WTC11 (cell line): ENCODE data around the gene SFMBT1.

Source experiments
- ATF2 ChIP-seq: sonication (generic); formaldehyde crosslinking; IDR thresholded peaks from 2 replicates; pipeline ENCODE4 v1.8.1; 2022; ENCODE audit warnings: low read depth, missing genetic modification reagents, borderline replicate concordance
- ATF3 ChIP-seq: sonication (generic); formaldehyde crosslinking; conservative IDR thresholded peaks from 2 replicates; pipeline ENCODE4 v1.8.1; 2022; ENCODE audit warnings: mild to moderate bottlenecking, missing genetic modification reagents
- CTCF ChIP-seq: fragments of 200-600 bp; IDR thresholded peaks from 2 replicates; pipeline ENCODE4 v1.8.0; 2022; ENCODE audit warnings: antibody characterized with exemption
- GABPB1 ChIP-seq: sonication (generic); formaldehyde crosslinking; IDR thresholded peaks from 2 replicates; pipeline ENCODE4 v1.8.1; 2023; ENCODE audit warnings: mild to moderate bottlenecking, missing genetic modification reagents
- TP53 ChIP-seq: sonication (generic); formaldehyde crosslinking; IDR thresholded peaks from 2 replicates; pipeline ENCODE4 v1.8.1; 2023; ENCODE audit warnings: mild to moderate bottlenecking, missing genetic modification reagents
- USF2 ChIP-seq: sonication (generic); formaldehyde crosslinking; IDR thresholded peaks from 2 replicates; pipeline ENCODE4 v1.8.1; 2023; ENCODE audit warnings: mild to moderate bottlenecking, missing genetic modification reagents, moderate library complexity

DNA sequence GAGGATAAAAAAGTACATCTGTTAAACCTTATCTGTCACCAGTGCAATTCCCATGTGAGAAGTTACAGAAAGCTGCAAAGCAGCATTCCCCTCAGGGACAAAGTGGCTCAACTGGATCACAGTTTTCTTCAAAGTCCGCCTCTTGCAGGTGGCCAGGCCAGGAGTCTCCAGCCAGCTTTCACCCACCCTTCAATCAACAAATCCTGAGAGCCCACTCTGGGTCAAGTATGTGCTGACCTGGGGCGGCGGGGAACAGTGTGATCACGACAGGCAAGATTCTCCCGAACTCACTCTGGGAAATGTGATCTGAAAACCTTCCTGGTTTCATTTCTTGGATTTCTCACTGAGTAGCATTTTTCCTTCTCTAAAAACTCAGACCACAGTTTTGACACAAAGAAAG lies 45.1 kb upstream of the SFMBT1 start:
- no peak for TF ChIP-seq USF2 (CRISPR knock-in tag)
- no peak for TF ChIP-seq CTCF
- no peak for TF ChIP-seq TP53 (CRISPR knock-in tag)
- TF ChIP-seq ATF2 (CRISPR knock-in tag), result no peak
- no peak for TF ChIP-seq ATF3 (CRISPR knock-in tag)
- no peak for TF ChIP-seq GABPB1 (CRISPR knock-in tag)
